ENCODE measurements around the gene MRPL17.

The MRPL17 gene

DNA sequence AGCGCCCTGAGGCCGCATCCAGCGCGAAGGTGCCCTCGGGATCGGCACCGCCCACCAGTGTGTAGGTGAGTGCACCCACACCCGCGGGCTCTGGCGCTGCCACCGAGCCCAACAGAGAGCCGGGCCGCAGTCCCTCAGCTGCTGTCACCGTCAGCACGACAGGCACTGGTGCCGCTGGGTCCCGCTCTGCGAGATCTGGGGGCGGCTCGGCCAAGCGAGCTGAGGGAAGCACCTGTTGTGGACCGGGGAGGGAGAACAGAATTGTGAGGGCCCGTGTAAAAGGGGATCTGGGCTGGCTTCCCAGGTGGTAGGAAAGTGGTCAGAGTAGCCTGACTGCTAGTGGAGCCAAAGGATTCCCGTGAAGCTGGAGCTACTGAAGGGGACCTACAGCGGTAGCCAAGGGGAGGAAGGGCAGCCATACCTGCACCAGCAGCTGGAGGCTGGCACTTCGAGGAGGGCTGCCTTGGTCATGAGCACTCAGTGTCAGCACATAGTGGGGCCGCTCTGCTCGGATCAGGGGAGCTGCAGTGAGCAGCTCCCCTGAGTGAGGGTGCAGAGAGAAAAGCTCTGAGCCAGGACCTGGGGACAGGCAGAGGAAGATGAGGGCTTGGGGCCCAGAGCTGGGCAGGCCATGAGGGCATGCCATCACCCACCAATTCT is 52.4 kb downstream of the MRPL17 start:
- no peaks in the 10 kb centered on the region for H3F3A ChIP-seq (ENCODE audit: low read depth)
- H4K20me1 ChIP-seq (ENCODE audit: insufficient read depth, low read length, poor library complexity, severe bottlenecking), result no peaks in the 10 kb centered on the region
- no peak overlapping the region for H3K4me3 ChIP-seq (ENCODE audit: low read length, poor library complexity, severe bottlenecking)
- no peaks in the 10 kb centered on the region for H3K36me3 ChIP-seq (ENCODE audit: insufficient read depth, low read length)
- H3K27me3 ChIP-seq (ENCODE audit: insufficient read depth, low read length, poor library complexity, severe bottlenecking), result no peaks in the 10 kb centered on the region
- TF ChIP-seq EZH2phosphoT487 (IDR thresholded peaks at IDR 0.05; ENCODE audit: borderline replicate concordance), result no peak
- TF ChIP-seq, protein P1, sequence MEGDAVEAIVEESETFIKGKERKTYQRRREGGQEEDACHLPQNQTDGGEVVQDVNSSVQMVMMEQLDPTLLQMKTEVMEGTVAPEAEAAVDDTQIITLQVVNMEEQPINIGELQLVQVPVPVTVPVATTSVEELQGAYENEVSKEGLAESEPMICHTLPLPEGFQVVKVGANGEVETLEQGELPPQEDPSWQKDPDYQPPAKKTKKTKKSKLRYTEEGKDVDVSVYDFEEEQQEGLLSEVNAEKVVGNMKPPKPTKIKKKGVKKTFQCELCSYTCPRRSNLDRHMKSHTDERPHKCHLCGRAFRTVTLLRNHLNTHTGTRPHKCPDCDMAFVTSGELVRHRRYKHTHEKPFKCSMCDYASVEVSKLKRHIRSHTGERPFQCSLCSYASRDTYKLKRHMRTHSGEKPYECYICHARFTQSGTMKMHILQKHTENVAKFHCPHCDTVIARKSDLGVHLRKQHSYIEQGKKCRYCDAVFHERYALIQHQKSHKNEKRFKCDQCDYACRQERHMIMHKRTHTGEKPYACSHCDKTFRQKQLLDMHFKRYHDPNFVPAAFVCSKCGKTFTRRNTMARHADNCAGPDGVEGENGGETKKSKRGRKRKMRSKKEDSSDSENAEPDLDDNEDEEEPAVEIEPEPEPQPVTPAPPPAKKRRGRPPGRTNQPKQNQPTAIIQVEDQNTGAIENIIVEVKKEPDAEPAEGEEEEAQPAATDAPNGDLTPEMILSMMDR (conservative IDR thresholded peaks at IDR 0.05; ENCODE audit: low read length), result no peak
- peaks cover 12% of the 10 kb centered on the region for H3K4me1 ChIP-seq (ENCODE audit: insufficient read depth, low read length, poor library complexity, severe bottlenecking)
- H3K4me2 ChIP-seq (ENCODE audit: low read depth, low read length, poor library complexity, severe bottlenecking), result no peak overlapping the region
- no peaks in the 10 kb centered on the region for H3K9me2 ChIP-seq (replicated peaks; ENCODE audit: low read depth, low read length)
- no peak overlapping the region for H2AFZ ChIP-seq (ENCODE audit: low read length)
- H3K79me2 ChIP-seq (ENCODE audit: insufficient read depth, low read length), result no peaks in the 10 kb centered on the region
- H3K9me3 ChIP-seq (ENCODE audit: insufficient read depth, low read depth, low read length), result no peaks in the 10 kb centered on the region
- H3K9ac ChIP-seq (ENCODE audit: low read depth, low read length, poor library complexity, severe bottlenecking), result no peak overlapping the region

All from Loucy (cell line).